H9 (cell line): ENCODE data around the gene ELFN1. TPM values are rescaled to one million over a fixed set of nuclear protein-coding genes. Genes with fewer than 3 reads are reported as not detected.

Experiments
- DNase-seq: peaks from one replicate; pipeline ENCODE4 v3.0.0-alpha.2; 2017
- H2AFZ ChIP-seq: one replicate; pipeline ENCODE4 v1.6.1; 2013; ENCODE audit warnings: mild to moderate bottlenecking, low read length, control low read depth, moderate library complexity
- H2AK5ac ChIP-seq: 2 replicates; pipeline ENCODE4 v1.6.1; 2013; ENCODE audit warnings: low read length, control low read depth, mixed read lengths; ENCODE audit not compliant: insufficient read length
- H2BK120ac ChIP-seq: one replicate; pipeline ENCODE4 v1.6.1; 2013; ENCODE audit warnings: low read depth, mild to moderate bottlenecking, low read length, control low read depth, inconsistent platforms; ENCODE audit not compliant: poor library complexity, severe bottlenecking
- H2BK12ac ChIP-seq: 2 replicates; pipeline ENCODE4 v1.6.1; 2013; ENCODE audit warnings: low read length, control low read depth, mixed read lengths, low read depth; ENCODE audit not compliant: insufficient read length
- H2BK15ac ChIP-seq: 2 replicates; pipeline ENCODE4 v1.6.1; 2013; ENCODE audit warnings: low read depth, low read length, control low read depth
- H2BK20ac ChIP-seq: one replicate; pipeline ENCODE4 v1.6.1; 2013; ENCODE audit warnings: low read depth, mild to moderate bottlenecking, low read length, control low read depth, inconsistent platforms; ENCODE audit not compliant: poor library complexity, severe bottlenecking
- H2BK5ac ChIP-seq: 2 replicates; pipeline ENCODE4 v1.6.1; 2013; ENCODE audit warnings: low read length, control low read depth, mixed read lengths; ENCODE audit not compliant: insufficient read length
- H3K14ac ChIP-seq: 2 replicates; pipeline ENCODE4 v1.6.1; 2013; ENCODE audit warnings: low read length, control low read depth; ENCODE audit not compliant: insufficient read depth
- H3K18ac ChIP-seq: 2 replicates; pipeline ENCODE4 v1.6.1; 2013; ENCODE audit warnings: low read depth, mild to moderate bottlenecking, mixed read lengths, low read length, control low read depth; ENCODE audit not compliant: insufficient read length
- H3K23ac ChIP-seq: 2 replicates; pipeline ENCODE4 v1.6.1; 2013; ENCODE audit warnings: low read length, control low read depth, mixed read lengths, low read depth; ENCODE audit not compliant: insufficient read length
- H3K23me2 ChIP-seq: 2 replicates; pipeline ENCODE4 v1.6.1; 2013; ENCODE audit warnings: low read depth, mild to moderate bottlenecking, mixed read lengths, low read length, control low read depth; ENCODE audit not compliant: insufficient read length, poor library complexity, severe bottlenecking
- H3K27ac ChIP-seq: 2 replicates; pipeline ENCODE4 v1.5.1; 2013; ENCODE audit warnings: low read length, control low read depth, mixed read lengths, low read depth; ENCODE audit not compliant: insufficient read length
- H3K27me3 ChIP-seq: 2 replicates; pipeline ENCODE4 v1.6.1; 2013; ENCODE audit warnings: low read length, control low read depth, inconsistent platforms; ENCODE audit not compliant: insufficient read depth
- H3K4ac ChIP-seq: 2 replicates; pipeline ENCODE4 v1.6.1; 2013; ENCODE audit warnings: low read depth, mild to moderate bottlenecking, control low read depth, inconsistent platforms, low read length, moderate library complexity
- H3K4me1 ChIP-seq: 2 replicates; pipeline ENCODE4 v1.6.1; 2013; ENCODE audit warnings: low read length, control low read depth, inconsistent platforms; ENCODE audit not compliant: insufficient read depth
- H3K4me2 ChIP-seq: 2 replicates; pipeline ENCODE4 v1.6.1; 2013; ENCODE audit warnings: low read length, control low read depth, mixed read lengths; ENCODE audit not compliant: insufficient read length, insufficient read depth
- H3K56ac ChIP-seq: 2 replicates; pipeline ENCODE4 v1.6.1; 2013; ENCODE audit warnings: low read depth, mild to moderate bottlenecking, mixed read lengths, low read length, control low read depth; ENCODE audit not compliant: insufficient read length
- H3K79me1 ChIP-seq: 2 replicates; pipeline ENCODE4 v1.6.1; 2013; ENCODE audit warnings: low read depth, mild to moderate bottlenecking, moderate library complexity, low read length, control low read depth, inconsistent platforms; ENCODE audit not compliant: insufficient read depth, poor library complexity, severe bottlenecking
- H3K79me2 ChIP-seq: 2 replicates; pipeline ENCODE4 v1.6.1; 2013; ENCODE audit warnings: low read length, control low read depth, inconsistent platforms; ENCODE audit not compliant: insufficient read depth
- H3K9ac ChIP-seq: 2 replicates; pipeline ENCODE4 v1.6.1; 2013; ENCODE audit warnings: low read length, control low read depth, mixed read lengths; ENCODE audit not compliant: insufficient read length; ENCODE audit errors: extremely low read depth
- H3K9me3 ChIP-seq: one replicate; pipeline ENCODE4 v1.6.1; 2013; ENCODE audit warnings: low read depth, low read length, inconsistent platforms; ENCODE audit not compliant: control insufficient read depth
- H3T11ph ChIP-seq: one replicate; pipeline ENCODE4 v1.6.1; 2013; ENCODE audit warnings: mild to moderate bottlenecking, low read length, control low read depth, inconsistent platforms
- H4K20me1 ChIP-seq: one replicate; pipeline ENCODE4 v1.6.1; 2013; ENCODE audit not compliant: control insufficient read depth, insufficient read length, insufficient read depth
- H4K5ac ChIP-seq: 2 replicates; pipeline ENCODE4 v1.6.1; 2013; ENCODE audit warnings: low read depth, mild to moderate bottlenecking, mixed read lengths, low read length, control low read depth; ENCODE audit not compliant: insufficient read length
- H4K8ac ChIP-seq: replicated peaks from 2 replicates; pipeline ENCODE4 v1.6.1; 2013; ENCODE audit warnings: low read length, control low read depth, mixed read lengths, low read depth; ENCODE audit not compliant: insufficient read length
- H4K91ac ChIP-seq: 2 replicates; pipeline ENCODE4 v1.6.1; 2013; ENCODE audit warnings: low read depth, mild to moderate bottlenecking, moderate library complexity, mixed read lengths, low read length, control low read depth; ENCODE audit not compliant: insufficient read length
- H3K27ac Mint-ChIP-seq, 3 experiments: 2 replicates in 2 of 3; 3 replicates in 1 of 3; pipeline ENCODE4 v1.8.0; 2020 to 2021; ENCODE audit warnings: mixed read lengths in 3 of 3, mild to moderate bottlenecking in 1 of 3, moderate library complexity in 1 of 3
- H3K27me3 Mint-ChIP-seq: 2 replicates; pipeline ENCODE4 v1.8.0; 2021; ENCODE audit warnings: low read depth, mild to moderate bottlenecking, moderate library complexity, mixed read lengths
- H3K36me3 Mint-ChIP-seq, 3 experiments: 2 replicates in 2 of 3; 3 replicates in 1 of 3; pipeline ENCODE4 v1.8.0; 2020 to 2021; ENCODE audit warnings: low read depth in 3 of 3, mixed read lengths in 3 of 3; ENCODE audit not compliant: insufficient read depth in 1 of 3
- H3K4me1 Mint-ChIP-seq, 2 experiments: 2 replicates each; pipeline ENCODE4 v1.8.0; 2020; ENCODE audit warnings: mixed read lengths in 2 of 2
- H3K4me3 Mint-ChIP-seq, 2 experiments: 2 replicates in 1 of 2; 3 replicates in 1 of 2; pipeline ENCODE4 v1.8.0; 2020 to 2021; ENCODE audit warnings: mild to moderate bottlenecking in 2 of 2, mixed read lengths in 2 of 2, moderate library complexity in 1 of 2
- H3K9me3 Mint-ChIP-seq, 2 experiments: 2 replicates in 1 of 2; 3 replicates in 1 of 2; pipeline ENCODE4 v1.8.0; 2020; ENCODE audit warnings: mild to moderate bottlenecking in 2 of 2, mixed read lengths in 2 of 2, moderate library complexity in 1 of 2
- WGBS: extraction: QIAGEN DNeasy Blood & Tissue Kit; methylation state at CpG from one replicate; pipeline ENCODE4 v1.1.7; 2013; ENCODE audit warnings: missing lambda C conversion rate, low lambda C conversion rate, mixed read lengths; ENCODE audit not compliant: insufficient read length; ENCODE audit errors: extremely low coverage; 5-methylcytosine and 5-hydroxymethylcytosine counted together
- total RNA-seq: library from RNA; stranded (reverse); gene quantifications from 2 replicates; pipeline ENCODE4 v1.2.1, GENCODE V29; 2021
- TF ChIP-seq, protein P1 (sequence below): fragments of 200-600 bp; sonication (generic); conservative IDR thresholded peaks from 3 replicates; pipeline ENCODE4 v1.8.0; 2021; ENCODE audit warnings: antibody characterized with exemption, mild to moderate bottlenecking

Gene ELFN1
- total RNA-seq, 1 experiment from 2014 or later = 3.7 TPM

DNA sequence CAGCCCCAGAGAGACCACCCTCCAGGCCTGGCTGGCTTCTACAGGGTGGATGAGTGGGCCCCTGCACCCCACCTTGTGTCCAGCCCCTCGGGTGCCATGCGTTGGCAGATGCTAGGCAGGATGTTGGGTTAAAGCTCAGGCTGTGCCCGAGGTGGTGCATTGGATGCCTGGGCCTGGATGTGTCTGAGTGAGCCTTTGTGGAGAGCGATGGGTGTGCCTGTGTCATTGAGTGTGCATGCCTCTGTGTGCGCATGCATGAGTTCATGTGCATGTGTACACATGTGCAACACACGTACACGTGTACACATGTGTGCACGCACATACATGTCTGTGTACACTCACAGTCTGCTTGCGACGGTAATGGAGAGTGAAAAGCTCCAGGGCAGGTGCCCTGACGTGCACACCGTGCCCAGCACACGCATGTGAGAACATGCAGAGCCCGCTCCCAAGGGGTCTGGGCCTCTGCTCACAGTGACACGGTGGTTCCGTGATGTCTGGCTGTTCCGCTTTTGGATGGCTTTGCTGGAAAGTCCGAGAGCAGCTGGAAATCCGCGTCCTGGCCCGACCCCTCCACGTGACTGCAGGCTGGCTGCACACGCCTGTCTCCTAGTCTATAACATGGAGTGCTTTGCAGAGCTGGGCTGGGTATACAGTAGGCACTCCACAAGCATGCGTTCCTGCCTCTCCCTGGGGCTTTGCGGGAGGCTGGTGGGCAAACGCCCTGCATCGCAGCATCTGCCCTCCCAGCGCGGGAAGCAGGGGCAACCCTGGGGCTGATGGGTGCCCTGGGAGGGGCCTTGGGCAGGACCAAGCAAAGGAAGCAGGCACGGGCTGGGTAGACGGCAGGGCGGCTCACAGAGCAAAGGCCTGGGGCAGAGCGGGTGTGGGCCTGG is 36.9 kb downstream of the ELFN1 start:
- no peak for DNase-seq
- TF ChIP-seq, protein P1, sequence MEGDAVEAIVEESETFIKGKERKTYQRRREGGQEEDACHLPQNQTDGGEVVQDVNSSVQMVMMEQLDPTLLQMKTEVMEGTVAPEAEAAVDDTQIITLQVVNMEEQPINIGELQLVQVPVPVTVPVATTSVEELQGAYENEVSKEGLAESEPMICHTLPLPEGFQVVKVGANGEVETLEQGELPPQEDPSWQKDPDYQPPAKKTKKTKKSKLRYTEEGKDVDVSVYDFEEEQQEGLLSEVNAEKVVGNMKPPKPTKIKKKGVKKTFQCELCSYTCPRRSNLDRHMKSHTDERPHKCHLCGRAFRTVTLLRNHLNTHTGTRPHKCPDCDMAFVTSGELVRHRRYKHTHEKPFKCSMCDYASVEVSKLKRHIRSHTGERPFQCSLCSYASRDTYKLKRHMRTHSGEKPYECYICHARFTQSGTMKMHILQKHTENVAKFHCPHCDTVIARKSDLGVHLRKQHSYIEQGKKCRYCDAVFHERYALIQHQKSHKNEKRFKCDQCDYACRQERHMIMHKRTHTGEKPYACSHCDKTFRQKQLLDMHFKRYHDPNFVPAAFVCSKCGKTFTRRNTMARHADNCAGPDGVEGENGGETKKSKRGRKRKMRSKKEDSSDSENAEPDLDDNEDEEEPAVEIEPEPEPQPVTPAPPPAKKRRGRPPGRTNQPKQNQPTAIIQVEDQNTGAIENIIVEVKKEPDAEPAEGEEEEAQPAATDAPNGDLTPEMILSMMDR = no peak
- no peak overlapping the region for H3K4me2 ChIP-seq
- H3K27ac Mint-ChIP-seq = no peak overlapping the region
- H2BK120ac ChIP-seq = no peak overlapping the region
- H4K5ac ChIP-seq = no peak overlapping the region
- no peak overlapping the region for H2AFZ ChIP-seq
- no peak overlapping the region for H2BK20ac ChIP-seq
- H3K4me1 Mint-ChIP-seq = peaks cover 26 to 36% of the 10 kb centered on the region in 2 experiments
- H3K27me3 ChIP-seq = no peaks in the 10 kb centered on the region
- H3K27ac ChIP-seq = no peak overlapping the region
- no peak overlapping the region for H2BK5ac ChIP-seq
- H3K9me3 ChIP-seq = no peaks in the 10 kb centered on the region
- H3K79me2 ChIP-seq = no peaks in the 10 kb centered on the region
- H3K9me3 Mint-ChIP-seq = peaks cover 28% of the 10 kb centered on the region in 2 experiments
- H3K14ac ChIP-seq = no peak overlapping the region
- H4K91ac ChIP-seq = no peak overlapping the region
- no peaks in the 10 kb centered on the region for H3K79me1 ChIP-seq
- H3T11ph ChIP-seq = no peak overlapping the region
- H3K9ac ChIP-seq = no peak overlapping the region
- peaks cover 9 to 31% (median 16%) of the 10 kb centered on the region in 3 experiments for H3K36me3 Mint-ChIP-seq
- H4K20me1 ChIP-seq = peaks cover 3% of the 10 kb centered on the region
- H2BK12ac ChIP-seq = no peak overlapping the region
- no peak overlapping the region for H3K56ac ChIP-seq
- H3K18ac ChIP-seq = no peak overlapping the region
- peak overlapping the region; percentile 85 for H4K8ac ChIP-seq
- H3K27me3 Mint-ChIP-seq = peaks cover 41% of the 10 kb centered on the region
- no peak overlapping the region for H2AK5ac ChIP-seq
- WGBS = no CpG with 5 or more reads among the region's 33 CpGs
- H3K23ac ChIP-seq = no peak overlapping the region
- H3K4ac ChIP-seq = no peak overlapping the region
- no peak overlapping the region for H2BK15ac ChIP-seq
- H3K4me1 ChIP-seq = no peaks in the 10 kb centered on the region
- H3K23me2 ChIP-seq = no peaks in the 10 kb centered on the region
- H3K4me3 Mint-ChIP-seq = no peak overlapping the region
